Natural killer cell treated with Interleukin-12 subunit alpha and Interleukin-12 subunit beta and Interleukin-15 and Interleukin-18, amount 100 ng/mL, for 72 hours (primary cell): ENCODE results near the gene IFI27. TPM values are rescaled to one million over a fixed set of nuclear protein-coding genes. Genes with fewer than 3 reads are reported as not detected.

ENCODE experiments used
- ATAC-seq, 2 donors: fragments of 150-1000 bp; cut with Tn5 transposase in 1 of 2; sonication (Bioruptor Pico), chemical (Tn5 transposase) in 1 of 2; 2 replicates each; pipeline ENCODE4 v1.10.0; 2021
- DNase-seq: peaks from one replicate; pipeline ENCODE4 v3.0.0; 2022; ENCODE audit warnings: low spot score
- H3K27ac Mint-ChIP-seq, 2 donors: 1 replicate in 1 of 2; 2 replicates in 1 of 2; pipeline ENCODE4 v1.8.0; 2022; ENCODE audit warnings: mixed read lengths in 2 of 2, mild to moderate bottlenecking in 1 of 2, moderate library complexity in 1 of 2
- H3K27me3 Mint-ChIP-seq, 2 donors: 1 replicate in 1 of 2; 2 replicates in 1 of 2; pipeline ENCODE4 v1.8.0; 2022; ENCODE audit warnings: mixed read lengths in 2 of 2
- H3K36me3 Mint-ChIP-seq: one replicate; pipeline ENCODE4 v1.8.0; 2022; ENCODE audit warnings: mixed read lengths
- H3K4me1 Mint-ChIP-seq, 2 donors: 1 replicate in 1 of 2; 2 replicates in 1 of 2; pipeline ENCODE4 v1.8.0; 2022; ENCODE audit warnings: low read depth in 2 of 2, mixed read lengths in 2 of 2, mild to moderate bottlenecking in 1 of 2
- H3K4me3 Mint-ChIP-seq: one replicate; pipeline ENCODE4 v1.8.0; 2022; ENCODE audit warnings: mixed read lengths
- H3K9me3 Mint-ChIP-seq: 2 replicates; pipeline ENCODE4 v1.8.0; 2022; ENCODE audit warnings: mixed read lengths
- total RNA-seq, 2 donors: library from RNA; stranded (reverse); gene quantifications; one replicate each; pipeline ENCODE4 v1.2.3, GENCODE V29; 2022

The IFI27 gene
- total RNA-seq, 2 donors from 2014 or later, result 1.5 to 1.7 TPM

- Mint-ChIP-seq H3K4me1 (peaks cover 0 to 11% of the 10 kb centered on the region in 2 donors), H3K4me3 (no peak overlapping the region), H3K36me3 (no peaks in the 10 kb centered on the region), H3K27ac (no peak overlapping the region), H3K9me3 (peaks cover 3% of the 10 kb centered on the region), H3K27me3 (peaks cover 0 to 10% of the 10 kb centered on the region in 2 donors)
- DNase-seq, result no peak
- no peak for ATAC-seq
Observed at GRCh38 chr14:94123868-94124267, 13.3 kb downstream of the IFI27 start.

GRCh38 chr14:94124582-94125377 is 14.2 kb downstream of the IFI27 start:
- Mint-ChIP-seq H3K36me3 (no peaks in the 10 kb centered on the region), H3K4me1 (peaks cover 4 to 16% of the 10 kb centered on the region in 2 donors), H3K4me3 (no peak overlapping the region), H3K9me3 (peaks cover 3% of the 10 kb centered on the region), H3K27ac (no peak overlapping the region), H3K27me3 (peaks cover 0 to 10% of the 10 kb centered on the region in 2 donors)
- no peak for DNase-seq
- no peak for ATAC-seq

DNA sequence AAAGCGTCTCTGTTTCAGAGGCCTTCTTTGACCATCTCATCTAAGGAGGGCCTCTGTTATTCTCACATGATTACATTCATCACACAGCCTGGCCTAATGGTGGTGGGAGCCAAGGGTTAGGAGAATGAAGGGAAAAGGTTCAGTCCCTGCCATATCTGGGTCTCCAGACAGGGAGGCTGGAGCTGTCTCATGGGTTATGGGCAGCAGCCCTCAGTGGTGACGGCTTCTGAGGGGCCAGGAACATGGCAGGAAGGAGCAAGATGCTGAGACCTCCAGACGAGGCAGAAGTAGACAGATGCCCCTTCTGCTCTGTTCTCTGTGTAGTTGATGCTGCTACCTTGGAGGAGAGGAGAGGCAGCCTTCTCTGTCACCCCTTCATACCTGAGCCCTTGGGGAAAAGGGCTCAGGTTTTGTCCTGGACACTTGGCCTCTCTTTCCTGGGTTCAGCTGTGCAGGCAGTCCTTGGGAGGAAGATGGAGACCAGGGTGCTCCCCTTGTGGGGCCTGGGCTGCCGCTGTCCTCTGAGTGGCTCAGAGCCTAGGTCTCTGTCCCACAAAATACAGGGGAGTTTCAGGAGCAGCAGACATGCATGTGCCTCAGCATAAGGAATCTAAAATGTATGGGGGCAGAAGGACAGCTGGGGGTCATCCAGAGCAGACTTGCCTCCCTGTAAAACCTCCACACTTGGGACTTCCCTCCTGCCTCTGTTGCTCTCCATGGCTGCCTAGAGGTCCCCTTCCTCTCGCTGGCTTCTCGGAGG is 15.3 kb downstream of the IFI27 start:
- Mint-ChIP-seq H3K36me3 (no peaks in the 10 kb centered on the region), H3K27ac (no peak overlapping the region), H3K4me1 (peaks cover 12 to 22% of the 10 kb centered on the region in 2 donors), H3K9me3 (peaks cover 1% of the 10 kb centered on the region), H3K4me3 (no peak overlapping the region), H3K27me3 (peaks cover 0 to 6% of the 10 kb centered on the region in 2 donors)
- no peak for DNase-seq
- no peak for ATAC-seq

DNA sequence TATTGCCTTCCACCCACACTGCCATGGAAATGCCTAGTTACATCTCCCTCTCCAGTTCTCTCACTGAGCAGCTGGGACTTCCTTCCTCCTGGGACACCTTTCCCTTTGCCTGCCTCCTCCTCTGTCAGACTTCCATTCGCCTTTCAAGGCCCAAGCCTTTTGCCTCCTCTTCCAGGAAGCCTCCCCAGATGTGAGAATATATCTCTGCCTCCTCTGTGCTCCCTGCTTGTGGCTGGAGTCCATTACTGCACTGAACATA is 15.8 kb downstream of the IFI27 start:
- Mint-ChIP-seq H3K27me3 (peaks cover 0 to 2% of the 10 kb centered on the region in 2 donors), H3K9me3 (no peaks in the 10 kb centered on the region), H3K4me1 (peaks cover 12 to 22% of the 10 kb centered on the region in 2 donors), H3K27ac (no peak overlapping the region), H3K4me3 (no peak overlapping the region), H3K36me3 (no peaks in the 10 kb centered on the region)
- no peak for ATAC-seq
- DNase-seq, result no peak

DNA sequence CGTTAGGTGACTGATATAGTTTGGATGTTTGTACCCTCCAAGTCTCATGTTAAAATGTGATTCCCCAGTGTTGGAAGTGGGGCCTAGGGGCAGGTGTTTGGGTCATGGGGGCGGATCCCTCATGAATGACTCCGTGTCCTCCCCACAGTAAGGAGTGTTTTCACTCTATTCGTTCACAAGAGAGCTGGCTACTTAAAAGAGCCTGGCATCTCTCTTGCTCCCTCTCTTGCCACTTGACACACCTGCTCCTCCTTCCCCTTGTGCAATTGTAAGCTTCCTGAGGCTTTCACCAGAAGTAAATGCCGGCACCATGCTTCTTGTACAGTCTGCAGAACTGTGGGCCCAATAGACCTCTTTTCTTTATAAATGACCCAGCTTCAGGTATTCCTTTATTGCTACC is 16.3 kb downstream of the IFI27 start:
- no peaks in the 10 kb centered on the region for H3K9me3 Mint-ChIP-seq
- no peak overlapping the region for H3K4me3 Mint-ChIP-seq
- no peak overlapping the region for H3K27ac Mint-ChIP-seq
- ATAC-seq (no peak), DNase-seq (no peak)
- no peaks in the 10 kb centered on the region for H3K36me3 Mint-ChIP-seq
- peaks cover 12 to 22% of the 10 kb centered on the region in 2 donors for H3K4me1 Mint-ChIP-seq
- H3K27me3 Mint-ChIP-seq, result peaks cover 0 to 2% of the 10 kb centered on the region in 2 donors

DNA sequence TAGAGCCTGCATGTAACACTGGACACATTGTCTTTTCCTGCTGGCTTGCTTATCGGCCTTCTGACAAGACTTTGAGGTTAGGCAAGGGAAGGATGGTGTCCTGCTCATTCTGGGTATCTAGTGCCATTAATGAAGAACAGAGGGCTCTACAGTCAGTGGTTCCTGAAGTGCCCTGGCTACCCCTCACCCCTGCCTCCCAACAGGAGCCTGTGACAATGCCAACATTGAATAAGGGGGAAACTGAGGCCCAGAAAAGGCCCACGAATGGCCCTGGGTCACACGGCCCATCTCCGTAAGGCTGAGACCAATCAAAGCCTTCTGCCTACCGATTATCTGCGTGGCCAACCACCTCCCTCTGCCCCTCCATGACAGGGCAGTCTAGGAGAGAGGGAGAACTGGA is 16.8 kb downstream of the IFI27 start:
- Mint-ChIP-seq H3K4me3 (peak overlapping the region; percentile 38), H3K4me1 (peaks cover 15 to 25% of the 10 kb centered on the region in 2 donors), H3K36me3 (no peaks in the 10 kb centered on the region), H3K27ac (no peak overlapping the region), H3K9me3 (no peaks in the 10 kb centered on the region), H3K27me3 (peaks cover 2 to 3% of the 10 kb centered on the region in 2 donors)
- DNase-seq (no peak), ATAC-seq (no peak)

GRCh38 chr14:94128216-94128839 is 17.8 kb downstream of the IFI27 start:
- Mint-ChIP-seq H3K27ac (peak overlapping the region; percentile 69 to 76), H3K4me3 (peak overlapping the region; percentile 95), H3K36me3 (no peaks in the 10 kb centered on the region), H3K4me1 (peaks cover 17 to 25% of the 10 kb centered on the region in 2 donors), H3K27me3 (peaks cover 0 to 7% of the 10 kb centered on the region in 2 donors), H3K9me3 (no peaks in the 10 kb centered on the region)
- ATAC-seq, result no peak
- DNase-seq, result no peak

DNA sequence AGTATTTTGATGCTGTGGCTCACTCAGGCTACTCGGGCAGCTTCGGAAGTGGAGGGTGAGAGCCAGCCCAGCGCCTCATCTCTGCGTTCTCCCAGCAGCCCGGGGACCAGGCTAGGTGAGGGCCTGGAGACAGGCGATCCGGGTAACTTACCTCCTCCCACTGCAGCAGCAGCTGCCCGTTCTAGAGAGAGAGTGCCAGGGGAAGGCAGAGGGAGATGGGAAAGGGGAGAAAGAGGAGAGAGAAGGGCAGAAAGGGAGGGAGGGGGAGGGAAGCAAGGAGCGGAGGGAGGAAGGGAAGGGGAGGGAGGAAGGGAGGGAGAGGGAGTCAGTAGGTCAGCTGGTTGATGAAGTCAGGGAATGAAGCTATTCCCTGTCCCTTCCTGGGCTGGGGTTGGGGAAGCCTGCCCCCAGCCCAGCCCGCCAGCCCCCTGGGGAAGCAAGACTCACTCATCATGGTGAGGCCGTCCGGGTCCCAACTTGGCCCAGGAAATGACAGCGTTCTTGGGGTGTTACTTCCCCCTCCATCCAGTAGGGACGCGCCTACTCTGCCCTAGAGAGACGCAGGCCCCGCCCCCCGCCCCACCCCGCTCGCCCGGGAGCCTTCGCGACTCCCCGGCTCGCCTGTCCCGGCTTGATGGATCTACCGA is 18.7 kb downstream of the IFI27 start, which contains the start of gene IFI27L2:
TSS of gene IFI27L2 (minus strand) at position 494 of the 647 bp plus-strand sequence. CDS start at position 454, 40 bp downstream.
- DNase-seq (peak; percentile 80), ATAC-seq (peak; percentile 98)
- Mint-ChIP-seq H3K36me3 (no peaks in the 10 kb centered on the region), H3K4me1 (peaks cover 17 to 25% of the 10 kb centered on the region in 2 donors), H3K4me3 (peak within 1 kb of the TSS; percentile 95), H3K27me3 (peaks cover 0 to 7% of the 10 kb centered on the region in 2 donors), H3K9me3 (no peaks in the 10 kb centered on the region), H3K27ac (peak within 1 kb of the TSS; percentile 69 to 76)

GRCh38 chr14:94129758-94130414 is 19.4 kb downstream of the IFI27 start:
- Mint-ChIP-seq H3K27ac (peak overlapping the region; percentile 69 to 76), H3K27me3 (peaks cover under 1 to 7% of the 10 kb centered on the region in 2 donors), H3K9me3 (no peaks in the 10 kb centered on the region), H3K4me3 (peak overlapping the region; percentile 95), H3K4me1 (peaks cover 17 to 25% of the 10 kb centered on the region in 2 donors), H3K36me3 (no peaks in the 10 kb centered on the region)
- ATAC-seq, result peak; percentile 43 to 55
- no peak for DNase-seq

- DNase-seq, result no peak
- no peak overlapping the region for H3K4me3 Mint-ChIP-seq
- peaks cover 17 to 23% of the 10 kb centered on the region in 2 donors for H3K4me1 Mint-ChIP-seq
- no peaks in the 10 kb centered on the region for H3K9me3 Mint-ChIP-seq
- no peaks in the 10 kb centered on the region for H3K36me3 Mint-ChIP-seq
- H3K27me3 Mint-ChIP-seq, result peaks cover 7% of the 10 kb centered on the region in 2 donors
- ATAC-seq, result no peak
- H3K27ac Mint-ChIP-seq, result no peak overlapping the region
Observed at GRCh38 chr14:94132285-94132887, 21.9 kb downstream of the IFI27 start.

DNA sequence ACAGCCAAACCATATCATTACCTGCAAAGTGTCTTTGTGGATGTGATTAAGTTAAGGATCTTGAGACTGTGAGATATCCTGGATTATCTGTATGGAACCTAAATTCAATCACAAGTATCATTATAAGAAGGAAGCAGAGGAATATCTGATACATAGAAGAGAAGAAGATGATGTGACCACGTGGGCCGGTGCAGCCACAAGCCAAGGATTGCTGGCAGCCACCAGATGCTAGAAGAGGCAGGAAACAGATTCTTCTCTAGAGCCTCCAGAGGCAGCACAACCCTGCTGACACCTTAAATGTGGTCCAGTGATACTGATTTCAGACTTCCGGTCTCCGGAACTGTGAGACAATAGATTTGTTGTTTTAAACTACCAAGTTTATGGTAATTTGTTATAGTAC is 24.9 kb downstream of the IFI27 start:
- H3K27me3 Mint-ChIP-seq, result peaks cover 7 to 11% of the 10 kb centered on the region in 2 donors
- H3K36me3 Mint-ChIP-seq, result no peaks in the 10 kb centered on the region
- DNase-seq (no peak), ATAC-seq (no peak)
- H3K9me3 Mint-ChIP-seq, result no peaks in the 10 kb centered on the region
- H3K4me1 Mint-ChIP-seq, result peaks cover 3 to 6% of the 10 kb centered on the region in 2 donors
- no peak overlapping the region for H3K27ac Mint-ChIP-seq
- H3K4me3 Mint-ChIP-seq, result no peak overlapping the region

GRCh38 chr14:94136575-94137331 is 26.2 kb downstream of the IFI27 start:
- ATAC-seq (peak; percentile 84 to 89), DNase-seq (peak; percentile 83)
- Mint-ChIP-seq H3K4me3 (no peak overlapping the region), H3K9me3 (no peaks in the 10 kb centered on the region), H3K4me1 (peaks cover 3 to 6% of the 10 kb centered on the region in 2 donors), H3K27me3 (peaks cover 7 to 11% of the 10 kb centered on the region in 2 donors), H3K27ac (no peak overlapping the region), H3K36me3 (no peaks in the 10 kb centered on the region)
